ENCODE results near the gene MUC4.
"Not testable (repeated sequence)": the region's sequence is repeated elsewhere in the genome, so short reads cannot be mapped to it uniquely, and the experiment has no call there.

The MUC4 gene

DNA sequence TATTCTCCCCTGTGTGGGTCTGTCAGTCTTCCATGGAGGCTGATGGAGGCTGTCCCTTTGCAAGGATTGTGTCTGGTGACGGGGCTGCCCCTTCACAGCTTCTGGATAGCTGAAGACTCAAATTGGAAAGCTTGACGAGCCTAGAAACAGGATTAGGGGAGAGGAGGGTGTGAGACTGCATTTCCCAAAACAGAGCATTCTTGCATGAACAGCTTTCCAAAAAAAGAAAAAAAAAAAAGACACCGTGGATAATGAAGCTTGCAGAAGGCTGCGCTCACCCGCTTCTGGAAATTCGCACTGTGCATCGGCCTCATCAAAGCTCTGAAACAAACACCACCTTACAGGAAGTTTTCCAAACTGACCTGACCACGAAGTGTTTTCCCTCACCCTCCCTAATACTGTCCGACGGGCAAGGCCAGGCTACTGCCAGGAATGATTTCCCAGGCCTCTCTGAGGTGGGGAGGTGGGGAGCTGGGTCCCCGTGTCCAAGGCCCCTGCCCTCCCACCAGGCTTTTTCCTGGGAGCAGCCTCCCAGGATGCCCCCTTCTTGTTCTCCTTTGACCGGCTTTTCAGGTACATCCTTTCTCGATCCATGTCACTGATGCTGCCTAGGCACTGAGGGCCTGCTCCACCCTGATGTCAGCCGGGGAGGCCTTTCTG lies 24.9 kb upstream of the MUC4 start:
- FAIRE-seq (no peak), DNase-seq (ENCODE audit: insufficient read length, low spot score) (no peak)

DNA sequence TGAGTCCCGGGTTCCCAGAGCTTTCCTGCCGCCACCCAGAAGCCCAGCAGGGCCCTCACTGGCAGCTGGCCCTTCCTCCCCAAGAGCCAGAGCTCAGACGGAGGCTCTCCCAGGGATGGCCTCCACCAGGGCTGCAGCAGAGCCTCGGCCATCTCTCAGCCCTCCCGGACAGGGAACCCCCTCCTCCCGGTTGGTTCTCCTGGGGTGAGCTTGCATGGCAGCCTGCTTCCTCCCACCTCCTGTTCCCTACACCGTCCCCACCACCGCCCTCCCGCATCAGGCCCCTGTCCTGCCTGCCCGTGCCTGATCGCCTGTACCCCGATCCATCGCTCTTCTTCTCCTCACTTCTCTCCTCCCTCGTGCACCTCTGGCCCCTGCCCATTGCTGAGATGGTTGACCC lies 24.1 kb upstream of the MUC4 start:
- no peak for DNase-seq (ENCODE audit: insufficient read length, low spot score)
- no peak for FAIRE-seq

DNA sequence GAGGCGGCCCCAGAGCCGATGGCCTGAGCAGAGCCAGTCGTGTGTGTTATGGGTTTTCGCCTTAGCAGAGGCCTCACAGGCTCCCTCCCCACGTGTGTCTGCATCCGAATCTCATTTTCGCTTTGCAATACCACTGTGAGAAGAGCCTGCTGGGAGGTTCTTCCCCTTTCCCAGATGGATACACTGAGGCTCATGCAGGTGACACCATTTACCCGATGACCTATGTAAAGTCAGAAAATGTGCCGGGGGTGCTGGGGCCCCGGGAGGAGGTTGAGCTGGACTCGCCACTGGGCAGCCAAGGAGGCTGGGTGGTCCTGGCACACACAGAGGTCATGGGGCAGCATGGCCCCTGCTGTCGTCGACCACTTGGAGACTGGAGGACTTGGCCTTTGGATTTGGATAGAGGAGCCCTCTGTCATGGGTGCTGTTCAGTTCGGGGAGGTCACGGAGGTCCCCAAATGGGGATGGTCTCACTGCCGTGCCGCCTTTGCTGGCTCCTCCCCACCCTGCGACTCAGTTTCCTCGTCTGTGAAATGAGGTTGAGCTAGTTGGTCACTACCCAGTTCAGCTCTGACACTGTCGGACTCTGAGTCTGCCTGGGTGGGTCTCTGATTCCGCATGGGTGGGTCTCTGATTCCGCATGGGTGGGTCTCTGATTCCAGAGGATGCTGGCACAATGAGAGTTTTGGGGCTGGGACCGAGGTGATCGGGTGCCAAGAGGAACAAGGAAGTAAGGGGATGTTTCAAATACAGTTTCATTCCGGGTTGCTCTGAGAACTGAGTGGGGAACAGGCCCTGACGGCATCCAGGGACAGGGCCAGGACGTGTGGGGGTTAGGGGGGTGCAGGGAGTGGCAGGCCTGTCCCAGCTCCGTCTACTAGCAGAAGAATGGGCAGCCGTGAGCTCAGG lies 23.2 kb upstream of the MUC4 start:
- no peak for FAIRE-seq
- no peak for DNase-seq (ENCODE audit: insufficient read length, low spot score)

DNA sequence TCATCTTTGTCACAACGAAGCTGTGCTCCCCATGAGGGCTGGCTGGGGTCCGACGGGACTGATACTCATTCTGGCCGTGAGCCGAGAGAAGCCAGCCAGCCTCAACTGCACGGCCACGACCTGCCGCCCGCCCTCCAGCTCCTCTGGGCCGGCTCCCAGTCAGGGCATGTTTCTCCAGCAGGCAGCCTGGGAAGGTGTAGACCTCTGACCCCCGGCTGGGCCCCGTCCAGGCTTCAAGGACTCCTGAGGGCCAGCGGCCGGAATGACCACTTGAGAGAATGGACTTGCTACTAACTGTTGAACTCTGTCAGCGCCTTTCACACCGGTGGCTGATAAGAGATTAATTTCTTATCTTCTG lies 18.1 kb upstream of the MUC4 start:
- no peak for DNase-seq (ENCODE audit: insufficient read length, low spot score)
- no peak for FAIRE-seq

DNA sequence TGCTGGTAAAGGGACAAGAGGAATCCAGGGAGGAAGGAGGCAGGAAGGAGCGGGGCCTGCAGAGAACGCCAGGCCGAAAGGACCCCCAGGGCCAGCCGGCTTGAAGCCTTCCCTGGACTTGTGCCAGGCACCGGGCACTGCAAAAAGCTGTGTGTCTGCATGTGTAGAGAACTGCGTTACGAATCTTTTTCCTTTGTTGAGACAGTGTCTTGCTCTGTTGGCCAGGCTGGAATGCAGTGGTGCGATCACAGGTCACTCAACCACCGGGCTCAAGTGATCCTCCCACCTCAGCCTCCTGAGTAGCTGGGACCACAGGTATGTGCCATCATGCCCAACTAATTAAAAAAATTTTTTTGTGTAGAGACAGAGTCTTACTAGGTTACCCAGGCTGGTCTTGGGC lies 17.0 kb upstream of the MUC4 start:
- no peak for FAIRE-seq
- no peak for DNase-seq (ENCODE audit: insufficient read length, low spot score)

DNA sequence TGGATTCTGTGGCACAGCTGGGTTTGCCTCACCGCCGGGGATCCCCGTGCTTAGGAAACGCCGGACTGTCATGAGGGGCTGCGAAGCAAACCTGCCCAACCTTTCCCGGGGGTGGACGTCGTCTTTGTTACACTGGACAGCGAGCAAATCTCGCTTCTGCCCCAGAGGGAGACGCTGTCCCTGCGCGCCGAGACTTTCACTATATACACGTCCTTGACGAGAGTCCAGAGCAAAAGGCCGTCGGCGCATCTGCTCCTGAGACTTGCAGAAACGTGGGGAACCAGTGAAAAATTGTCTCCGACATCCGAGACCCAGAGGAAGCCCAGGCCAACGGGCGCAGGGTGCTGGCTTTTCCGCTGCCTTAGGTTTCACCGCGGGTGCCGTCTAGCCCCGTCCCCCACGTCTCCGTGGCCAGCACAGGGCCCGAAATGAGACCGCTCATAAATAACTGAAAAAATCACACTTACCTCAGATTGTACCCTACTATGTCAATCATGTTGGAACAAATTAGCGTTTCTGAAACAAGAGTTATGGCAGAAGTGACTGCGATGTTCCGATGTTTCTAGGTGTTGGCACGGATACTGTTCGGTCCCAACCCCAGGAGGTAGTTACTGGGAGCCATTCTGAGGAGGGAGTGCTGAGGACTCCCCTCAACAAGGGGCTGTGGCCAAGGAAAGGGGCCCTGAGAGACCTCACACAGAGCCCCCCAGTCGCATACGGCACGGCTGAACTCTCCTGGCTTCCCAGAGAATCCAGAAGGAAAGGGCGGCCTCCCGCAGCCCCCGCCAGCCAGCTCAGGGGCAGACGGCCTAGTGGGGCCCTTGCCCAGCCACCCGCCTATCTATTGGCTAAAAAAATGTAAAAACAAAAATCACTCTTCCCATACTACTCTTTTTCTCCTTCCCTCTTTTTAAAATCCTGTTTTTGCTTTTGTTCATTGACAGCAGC lies 14.4 kb upstream of the MUC4 start:
- no peak for FAIRE-seq

DNA sequence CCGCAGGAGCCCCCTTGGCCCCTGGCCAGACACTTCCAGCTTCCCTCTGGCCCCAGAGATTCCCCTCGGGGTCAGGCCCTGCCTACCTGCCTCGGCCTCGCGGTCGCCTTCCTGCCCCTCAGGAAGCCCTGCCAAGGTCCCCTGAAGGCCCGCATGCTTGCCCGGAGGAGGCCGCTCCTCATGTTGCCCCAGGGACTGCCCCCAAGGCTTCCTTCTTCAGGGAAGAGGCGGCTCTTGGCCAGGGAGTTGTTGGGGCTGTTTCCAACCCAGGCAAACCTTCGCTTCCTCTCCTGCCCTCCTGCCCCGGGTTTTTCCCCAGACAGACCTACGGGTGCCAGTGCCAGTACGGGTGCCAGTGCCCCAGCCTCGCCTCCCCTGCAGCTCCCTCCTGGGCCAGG lies 13.5 kb upstream of the MUC4 start:
- FAIRE-seq (no peak), DNase-seq (ENCODE audit: insufficient read length, low spot score) (no peak)

More for the DNA sequence above, 14.4 kb upstream of the MUC4 start:
- DNase-seq (ENCODE audit: insufficient read length, low spot score): no peak

DNA sequence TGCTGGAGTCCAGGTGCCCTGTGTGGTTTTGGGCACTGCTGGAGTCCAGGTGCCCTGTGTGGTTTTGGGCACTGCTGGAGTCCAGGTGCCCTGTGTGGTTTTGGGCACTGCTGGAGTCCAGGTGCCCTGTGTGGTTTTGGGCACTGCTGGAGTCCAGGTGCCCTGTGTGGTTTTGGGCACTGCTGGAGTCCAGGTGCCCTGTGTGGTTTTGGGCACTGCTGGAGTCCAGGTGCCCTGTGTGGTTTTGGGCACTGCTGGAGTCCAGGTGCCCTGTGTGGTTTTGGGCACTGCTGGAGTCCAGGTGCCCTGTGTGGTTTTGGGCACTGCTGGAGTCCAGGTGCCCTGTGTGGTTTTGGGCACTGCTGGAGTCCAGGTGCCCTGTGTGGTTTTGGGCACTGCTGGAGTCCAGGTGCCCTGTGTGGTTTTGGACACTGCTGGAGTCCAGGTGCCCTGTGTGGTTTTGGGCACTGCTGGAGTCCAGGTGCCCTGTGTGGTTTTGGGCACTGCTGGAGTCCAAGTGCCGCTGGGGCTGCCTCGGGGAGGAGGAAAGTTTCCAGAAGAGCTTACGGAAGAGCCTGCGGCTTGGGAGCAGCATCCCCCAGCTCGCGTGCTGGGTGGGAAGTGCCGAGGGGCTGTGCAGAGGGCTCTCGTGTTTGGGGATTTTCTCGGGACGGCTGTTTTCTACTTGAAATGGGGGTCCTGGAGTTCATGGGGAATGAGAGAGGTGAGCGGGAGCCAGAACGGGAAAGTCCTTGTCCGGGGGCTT lies 12.9 kb upstream of the MUC4 start:
- FAIRE-seq; DNase-seq (ENCODE audit: insufficient read length, low spot score): not testable (repeated sequence)

DNA sequence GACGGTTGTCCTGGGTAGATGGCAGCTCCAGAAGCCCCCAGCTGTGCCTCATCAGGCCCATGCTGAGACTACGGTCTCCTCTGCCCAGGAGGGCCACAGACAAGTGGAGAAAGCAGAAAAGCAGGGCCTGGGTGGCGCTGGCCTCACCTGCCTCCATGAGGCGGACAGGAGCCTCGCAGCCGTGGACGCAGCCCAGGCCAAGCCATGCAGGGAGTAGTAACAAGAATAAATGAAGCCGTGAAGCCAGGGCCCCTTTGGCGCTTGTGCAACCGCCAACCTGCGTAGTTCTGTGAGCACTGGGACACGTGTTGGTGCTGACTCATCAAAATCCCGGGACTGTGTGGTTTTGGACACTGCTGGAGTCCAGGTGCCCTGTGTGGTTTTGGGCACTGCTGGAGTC lies 12.3 kb upstream of the MUC4 start:
- no peak for DNase-seq (ENCODE audit: insufficient read length, low spot score)
- FAIRE-seq: no peak

DNA sequence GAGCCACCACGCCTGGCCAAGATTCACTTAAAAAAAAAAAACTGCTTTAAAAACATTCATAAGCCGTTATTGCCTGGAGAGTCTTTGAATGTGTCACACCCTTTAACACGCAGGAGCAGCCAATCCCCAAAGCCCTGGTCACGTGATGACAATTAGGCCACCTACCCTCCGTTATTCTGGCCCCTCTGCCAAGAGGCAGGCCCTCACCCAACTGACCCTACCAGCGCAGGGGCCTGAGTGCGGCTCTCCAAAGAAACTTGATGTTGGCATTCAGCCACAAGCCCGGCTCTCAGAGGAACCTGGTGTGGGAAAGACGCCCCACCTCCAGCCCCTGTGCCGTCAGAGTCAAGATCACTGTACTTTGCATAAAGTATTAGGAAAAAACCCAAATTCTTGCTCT lies 11.6 kb upstream of the MUC4 start:
- no peak for FAIRE-seq
- DNase-seq (ENCODE audit: insufficient read length, low spot score): no peak

DNA sequence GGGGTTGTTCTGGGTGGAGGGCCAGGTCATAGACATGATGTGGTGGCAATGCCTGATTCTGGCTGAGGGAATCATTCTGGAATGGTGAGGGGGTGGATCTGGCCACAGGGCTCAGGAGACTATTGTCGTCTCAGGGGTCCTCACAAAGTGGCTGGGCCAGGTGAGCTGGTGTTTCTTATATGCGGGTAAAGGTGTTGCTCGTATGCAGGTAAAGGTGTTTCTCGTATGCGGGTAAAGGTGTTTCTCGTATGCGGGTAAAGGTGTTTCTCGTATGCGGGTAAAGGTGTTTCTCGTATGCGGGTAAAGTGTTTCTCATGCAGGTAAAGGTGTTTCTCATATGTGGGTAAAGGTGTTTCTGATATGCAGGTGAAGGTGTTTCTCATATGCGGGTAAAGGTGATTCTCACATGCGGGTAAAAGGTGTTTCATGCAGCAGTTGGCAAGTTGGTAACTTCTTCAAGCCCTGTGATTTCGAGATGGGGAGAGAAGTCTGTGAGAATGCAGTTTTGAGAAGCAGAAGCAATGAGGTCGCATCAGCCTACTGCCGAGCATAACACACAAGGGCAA lies 10.5 kb upstream of the MUC4 start:
- FAIRE-seq (no peak), DNase-seq (ENCODE audit: insufficient read length, low spot score) (no peak)

DNA sequence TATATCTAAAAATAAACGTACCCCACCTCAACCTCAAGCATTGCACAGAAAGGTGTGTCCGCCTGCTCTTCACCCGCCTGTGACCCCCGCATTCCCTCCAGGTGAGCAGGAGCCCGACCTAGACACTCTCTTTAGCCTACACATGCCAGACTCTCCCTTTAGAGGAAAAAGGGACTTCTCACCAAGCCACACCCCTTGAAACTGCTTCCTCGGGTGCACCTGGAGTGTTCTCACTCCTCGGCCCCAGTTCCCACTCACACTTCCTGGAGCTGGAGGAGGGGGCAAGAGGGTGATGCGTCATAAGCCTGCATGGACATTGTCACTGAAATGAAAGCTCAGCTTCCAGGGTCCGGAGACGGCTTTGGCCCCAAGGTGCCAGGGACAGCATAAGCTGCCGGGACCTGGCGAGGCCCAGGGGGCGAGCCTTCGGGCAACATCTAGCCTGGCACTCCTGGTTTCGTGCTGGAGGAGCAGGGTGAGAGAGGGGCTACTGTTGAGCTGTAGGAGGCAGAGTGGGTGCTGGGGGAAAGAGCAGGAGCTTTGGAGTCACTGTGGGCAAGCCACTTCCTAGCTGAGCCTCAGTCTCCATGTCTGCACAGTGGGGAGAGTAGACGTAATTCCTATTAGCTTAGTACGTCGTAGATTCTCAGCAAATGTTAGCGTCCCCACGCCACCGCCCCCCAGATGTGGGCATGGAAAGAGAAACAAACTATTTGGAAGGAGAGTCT lies 9.8 kb upstream of the MUC4 start:
- DNase-seq (ENCODE audit: insufficient read length, low spot score) (no peak), FAIRE-seq (no peak)

DNA sequence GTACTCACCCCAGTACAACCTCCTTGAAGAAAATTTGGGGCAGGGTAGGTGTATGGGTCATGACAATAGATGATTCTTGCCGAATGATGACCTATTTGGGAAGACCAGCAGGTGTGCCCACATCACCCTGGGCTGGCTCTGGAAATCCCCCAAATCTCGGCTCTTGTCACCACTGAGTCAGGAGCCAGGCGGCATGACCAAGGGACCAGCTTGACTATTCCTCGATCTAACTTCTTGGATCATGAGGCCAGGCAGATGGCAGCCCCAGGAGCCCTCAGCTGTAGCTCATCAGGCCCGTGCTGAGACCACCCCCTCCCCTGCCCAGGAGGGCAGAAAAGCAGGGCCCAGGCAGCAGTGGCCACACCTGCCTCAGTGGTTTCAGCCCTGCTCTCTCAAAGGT lies 9.2 kb upstream of the MUC4 start:
- no peak for DNase-seq (ENCODE audit: insufficient read length, low spot score)
- FAIRE-seq: no peak

DNA sequence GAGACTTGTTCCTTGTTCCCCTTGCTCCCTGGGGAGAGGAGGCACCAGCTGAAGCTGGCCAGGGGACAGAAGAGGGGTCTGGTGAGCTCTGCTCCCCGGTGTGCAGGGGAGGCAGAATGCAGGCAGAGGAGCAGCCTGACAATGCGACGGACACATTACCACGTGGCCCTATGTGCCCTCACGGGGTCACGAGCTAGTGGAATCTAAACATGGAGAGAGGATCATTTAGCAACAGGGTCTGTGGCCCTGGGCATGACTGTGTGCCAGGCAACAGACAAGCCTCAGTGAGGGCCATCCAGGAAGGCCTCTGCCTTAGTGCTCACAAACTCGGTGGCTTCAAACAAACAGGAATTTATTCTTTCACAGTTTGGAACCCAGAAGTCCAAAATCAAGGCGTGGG lies 8.5 kb upstream of the MUC4 start:
- FAIRE-seq (no peak), DNase-seq (ENCODE audit: insufficient read length, low spot score) (no peak)

DNA sequence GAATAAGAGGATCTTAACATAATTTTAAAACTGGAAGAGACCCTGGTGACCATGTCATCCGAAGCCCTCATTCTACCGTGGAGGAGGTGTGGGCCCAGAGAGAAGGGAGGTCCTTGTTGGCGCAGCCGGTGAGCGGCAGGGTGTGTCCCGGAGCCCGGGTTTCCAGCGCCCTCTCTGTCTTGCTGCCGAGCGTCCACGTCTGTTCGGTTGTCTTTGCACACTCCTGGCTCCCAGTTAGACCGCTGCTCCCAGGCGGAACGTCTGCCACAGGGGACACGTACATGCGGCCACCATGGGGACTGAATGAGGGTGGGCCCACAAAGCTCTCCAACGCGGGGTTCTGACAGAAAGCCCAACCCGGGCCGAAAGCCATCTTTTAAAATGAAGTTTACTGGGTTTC lies 6.6 kb upstream of the MUC4 start:
- DNase-seq (ENCODE audit: insufficient read length, low spot score) (no peak), FAIRE-seq (no peak)

DNA sequence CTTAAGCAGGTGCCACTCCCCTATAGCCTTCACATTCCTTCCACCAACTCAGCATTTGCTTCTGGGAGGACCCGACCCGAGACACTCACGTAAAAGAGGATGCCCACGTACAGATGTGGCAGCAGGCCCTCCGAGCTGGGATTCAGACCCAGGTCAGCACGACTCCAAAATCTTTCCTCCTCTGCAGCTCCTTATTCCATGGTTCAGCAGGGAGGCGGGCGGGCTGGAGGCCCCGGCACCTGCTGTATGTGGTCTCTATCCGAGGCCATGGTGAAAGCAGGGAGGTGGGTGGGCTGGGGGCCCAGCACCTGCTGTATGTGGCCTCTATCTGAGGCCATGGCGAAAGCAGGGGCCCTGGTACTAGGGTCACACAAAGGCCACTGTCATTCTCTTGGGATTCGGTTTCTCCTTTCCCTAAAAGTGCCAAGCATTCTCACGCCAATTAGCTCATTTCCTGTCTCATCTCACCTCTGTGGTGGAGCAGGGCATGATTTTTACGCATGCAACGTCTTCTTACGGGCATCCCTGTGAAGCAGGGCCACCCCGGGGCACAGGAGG lies 5.9 kb upstream of the MUC4 start:
- DNase-seq (ENCODE audit: insufficient read length, low spot score): no peak
- FAIRE-seq: no peak

DNA sequence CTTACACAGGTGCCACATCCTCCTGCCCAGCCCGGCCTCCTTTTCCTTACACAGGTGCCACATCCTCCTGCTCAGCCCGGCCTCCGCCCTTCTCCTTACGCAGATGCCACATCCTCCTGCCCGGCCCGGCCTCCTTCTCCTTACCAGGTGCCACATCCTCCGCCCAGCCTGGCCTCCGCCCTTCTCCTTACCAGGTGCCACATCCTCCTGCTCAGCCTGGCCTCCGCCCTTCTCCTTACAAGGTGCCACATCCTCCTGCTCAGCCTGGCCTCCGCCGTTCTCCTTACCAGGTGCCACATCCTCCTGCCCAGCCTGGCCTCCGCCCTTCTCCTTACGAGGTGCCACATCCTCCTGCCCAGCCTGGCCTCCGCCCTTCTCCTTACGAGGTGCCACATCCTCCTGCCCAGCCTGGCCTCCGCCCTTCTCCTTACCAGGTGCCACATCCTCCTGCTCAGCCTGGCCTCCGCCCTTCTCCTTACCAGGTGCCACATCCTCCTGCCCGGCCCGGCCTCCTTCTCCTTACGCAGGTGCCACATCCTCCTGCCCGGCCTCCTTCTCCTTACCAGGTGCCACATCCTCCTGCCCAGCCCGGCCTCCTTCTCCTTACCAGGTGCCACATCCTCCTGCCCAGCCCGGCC lies 4.7 kb upstream of the MUC4 start:
- FAIRE-seq: peak; percentile 26
- not testable (repeated sequence) for DNase-seq (ENCODE audit: insufficient read length, low spot score)

DNA sequence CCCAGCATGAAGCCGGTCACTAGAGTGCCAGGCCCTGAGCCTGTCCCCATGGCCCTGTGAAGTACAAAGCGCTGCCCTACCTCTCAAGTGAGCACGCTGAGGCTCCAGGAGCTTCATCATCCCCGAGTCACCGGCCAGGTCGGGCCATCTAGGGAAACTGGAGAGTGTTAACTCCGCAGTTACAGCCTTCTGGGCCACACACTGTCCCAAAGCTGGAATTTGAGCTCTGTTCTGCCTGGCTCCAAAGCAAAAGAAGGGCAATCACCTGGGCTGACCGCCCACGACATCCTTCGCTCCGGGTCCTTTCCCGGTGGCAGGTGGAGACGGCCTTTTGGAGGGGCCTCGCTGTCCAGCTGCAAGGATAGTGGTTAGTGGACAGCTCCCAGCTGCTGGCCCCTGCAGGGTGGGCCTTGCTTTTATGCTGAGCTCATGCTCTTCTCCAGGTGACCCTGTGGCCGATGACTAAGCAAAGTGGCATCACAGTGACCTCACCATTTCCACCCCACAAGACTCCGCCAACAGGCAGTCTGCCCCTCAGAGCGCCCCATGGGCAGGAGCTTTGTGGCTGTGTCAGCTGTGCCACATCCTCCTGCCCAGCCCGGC lies 3.5 kb upstream of the MUC4 start:
- no peak for FAIRE-seq
- peak; percentile 48 for DNase-seq (ENCODE audit: insufficient read length, low spot score)
